Activated CD4-positive, alpha-beta T cell treated with anti-CD3 and anti-CD28 coated beads for 48 hours (primary cell): ENCODE measurements around the gene CAMK4.

ENCODE experiments used
- DNase-seq: peaks from one replicate; pipeline ENCODE4 v3.0.0-alpha.2; 2020

CAMK4 gene

GRCh38 chr5:111223787-111224560 lies at the start of gene CAMK4:
Gene CAMK4, plus strand, starts transcription at chr5:111224384. Its CDS starts 100 bp downstream, at chr5:111224484.
- peak; percentile 67 for DNase-seq

GRCh38 chr5:111183064-111183463 lies 41.1 kb upstream of the CAMK4 start:
- DNase-seq, result no peak

GRCh38 chr5:111187079-111187478 lies 37.1 kb upstream of the CAMK4 start:
- DNase-seq, result no peak

GRCh38 chr5:111194053-111194452 lies 30.1 kb upstream of the CAMK4 start:
- no peak for DNase-seq

- no peak for DNase-seq
Measured at GRCh38 chr5:111194925-111195324, 29.3 kb upstream of the CAMK4 start.

GRCh38 chr5:111197523-111197922 lies 26.7 kb upstream of the CAMK4 start:
- peak; percentile 13 for DNase-seq

GRCh38 chr5:111198281-111198966 lies 25.8 kb upstream of the CAMK4 start:
- no peak for DNase-seq

GRCh38 chr5:111200828-111201227 lies 23.4 kb upstream of the CAMK4 start:
- DNase-seq, result no peak

GRCh38 chr5:111201705-111202104 lies 22.5 kb upstream of the CAMK4 start:
- no peak for DNase-seq

GRCh38 chr5:111211341-111211740 lies 12.8 kb upstream of the CAMK4 start:
- DNase-seq, result no peak

- DNase-seq, result no peak
Measured at GRCh38 chr5:111214052-111214742, 10.0 kb upstream of the CAMK4 start.

GRCh38 chr5:111215971-111216370 lies 8.2 kb upstream of the CAMK4 start:
- no peak for DNase-seq

- no peak for DNase-seq
Measured at GRCh38 chr5:111221139-111221538, 3.0 kb upstream of the CAMK4 start.

- no peak for DNase-seq
Measured at GRCh38 chr5:111223101-111223786, 940 bp upstream of the CAMK4 start.

GRCh38 chr5:111224561-111225345 lies 569 bp downstream of the CAMK4 start:
- DNase-seq, result peak; percentile 63

- DNase-seq, result no peak
Measured at GRCh38 chr5:111225926-111226325, 1.7 kb downstream of the CAMK4 start.

GRCh38 chr5:111226556-111226955 lies 2.4 kb downstream of the CAMK4 start:
- DNase-seq, result no peak

- DNase-seq, result no peak
Measured at GRCh38 chr5:111227226-111227782, 3.1 kb downstream of the CAMK4 start.

GRCh38 chr5:111227801-111228200 lies 3.6 kb downstream of the CAMK4 start:
- no peak for DNase-seq

GRCh38 chr5:111228520-111229220 lies 4.5 kb downstream of the CAMK4 start:
- no peak for DNase-seq

GRCh38 chr5:111229221-111229835 lies 5.1 kb downstream of the CAMK4 start:
- no peak for DNase-seq
